ENCODE results near the gene DLG3.

DLG3 gene

DNA sequence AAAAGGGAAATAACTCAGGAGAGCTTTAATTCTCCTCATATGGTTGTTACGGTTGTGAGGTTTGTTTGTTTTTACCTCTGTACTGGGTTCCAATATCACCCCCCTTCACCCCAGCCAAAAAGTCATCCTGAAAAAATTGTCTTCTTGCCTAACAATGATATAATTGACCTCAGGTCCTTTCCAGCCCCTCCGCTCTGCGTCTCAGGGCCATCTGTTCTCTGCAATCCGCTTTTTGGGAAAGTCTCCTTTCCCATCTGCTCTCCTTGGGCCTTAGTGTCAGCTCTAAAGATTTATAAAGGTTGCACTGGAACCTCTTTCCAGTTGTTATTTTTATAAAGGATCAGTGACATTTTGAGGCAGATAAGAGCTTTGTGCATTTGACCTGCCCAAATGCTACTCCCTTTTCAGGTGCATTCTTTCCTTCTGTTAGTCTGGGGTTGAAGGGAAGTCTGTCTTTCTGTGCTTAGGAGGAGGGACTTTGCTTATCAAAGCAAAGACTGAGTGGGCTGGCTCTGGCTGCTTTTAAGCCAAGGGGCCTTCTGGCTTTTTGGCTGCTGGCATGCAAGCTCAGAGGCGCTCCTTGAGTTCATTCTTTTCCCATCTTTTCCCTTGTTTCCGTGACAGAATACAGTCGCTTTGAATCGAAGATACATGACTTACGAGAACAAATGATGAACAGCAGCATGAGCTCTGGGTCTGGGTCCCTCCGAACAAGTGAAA is 34.1 kb downstream of the DLG3 start:
- H3K4me3 Mint-ChIP-seq: no peak overlapping the region
- ATAC-seq (no peak), DNase-seq (no peak)
- no peak overlapping the region for H3K27ac Mint-ChIP-seq
- H3K27me3 Mint-ChIP-seq: no peaks in the 10 kb centered on the region
- H3K9me3 Mint-ChIP-seq: no peaks in the 10 kb centered on the region
- H3K4me1 Mint-ChIP-seq: peaks cover 7% of the 10 kb centered on the region

DNA sequence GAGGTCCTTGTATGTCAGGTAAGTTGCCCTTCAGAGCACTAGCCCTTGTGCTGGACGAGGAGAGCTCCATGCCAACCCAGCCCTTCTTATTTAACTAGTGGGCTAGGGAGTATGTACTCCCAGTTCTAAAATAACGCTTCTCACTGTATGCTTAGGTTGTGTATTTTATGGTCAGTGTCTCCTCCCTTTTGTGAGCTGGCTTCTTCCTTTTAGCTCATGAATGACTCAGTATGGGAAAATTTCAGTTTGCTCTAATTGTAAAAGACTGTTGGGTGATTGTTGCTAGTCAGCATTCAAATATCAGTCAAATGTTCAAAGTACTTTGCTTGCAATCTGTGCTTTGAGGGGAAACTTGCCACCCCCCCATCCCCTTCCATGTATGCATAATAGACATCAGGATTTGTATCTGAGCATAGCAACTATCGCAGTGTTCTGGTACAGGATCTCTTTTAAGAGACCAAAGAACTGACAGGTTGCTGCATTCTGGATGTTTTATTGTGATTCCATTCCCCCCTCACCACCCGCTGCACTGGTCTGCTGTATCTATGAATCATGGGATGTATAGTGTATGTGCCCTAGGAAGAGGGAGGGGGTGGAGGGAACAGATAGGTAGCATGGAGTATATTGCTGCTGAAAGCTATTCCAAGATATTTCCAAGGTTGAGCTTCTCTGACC is 34.7 kb downstream of the DLG3 start:
- no peaks in the 10 kb centered on the region for H3K27me3 Mint-ChIP-seq
- no peak for DNase-seq
- H3K27ac Mint-ChIP-seq: no peak overlapping the region
- H3K4me1 Mint-ChIP-seq: peaks cover 7% of the 10 kb centered on the region
- no peak for ATAC-seq
- H3K4me3 Mint-ChIP-seq: no peak overlapping the region
- no peaks in the 10 kb centered on the region for H3K9me3 Mint-ChIP-seq

DNA sequence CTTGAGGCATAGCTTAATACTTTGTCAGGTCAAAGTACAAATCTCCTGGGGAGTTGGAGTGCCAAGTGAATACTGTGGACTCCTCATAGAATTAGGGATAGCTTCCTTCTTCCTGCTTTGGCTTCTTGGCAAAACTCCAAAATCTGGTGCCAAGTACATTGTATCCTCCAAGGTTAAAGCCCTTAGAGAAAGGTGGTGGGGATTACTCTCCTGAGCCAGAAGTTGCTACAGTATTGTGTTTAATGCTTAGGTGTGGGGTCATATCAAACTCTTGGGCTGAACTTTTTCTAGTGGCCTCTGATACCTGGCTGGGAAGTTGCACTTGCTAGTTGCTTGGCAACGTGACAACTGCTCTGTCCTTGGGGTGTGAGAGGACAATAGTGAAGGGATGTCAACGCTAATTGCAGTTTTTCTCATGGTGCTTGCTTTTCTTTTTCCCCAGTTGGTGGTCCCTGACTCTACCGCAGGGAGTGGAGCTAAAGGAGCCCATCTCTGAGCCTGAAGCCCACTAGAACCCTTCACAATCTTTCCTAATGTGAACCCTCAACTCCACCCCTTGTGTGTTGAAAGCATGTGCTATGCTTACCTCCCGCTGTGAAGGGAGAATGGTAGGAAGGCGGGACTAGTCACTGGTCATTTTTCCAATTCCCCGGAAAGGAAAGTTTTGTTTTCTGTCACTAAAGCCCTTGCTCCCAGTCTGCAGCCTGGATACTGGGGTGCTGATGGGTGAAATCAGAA is 35.5 kb downstream of the DLG3 start:
- peaks cover 7% of the 10 kb centered on the region for H3K4me1 Mint-ChIP-seq
- H3K4me3 Mint-ChIP-seq: no peak overlapping the region
- no peaks in the 10 kb centered on the region for H3K9me3 Mint-ChIP-seq
- no peak overlapping the region for H3K27ac Mint-ChIP-seq
- DNase-seq: no peak
- ATAC-seq: no peak
- no peaks in the 10 kb centered on the region for H3K27me3 Mint-ChIP-seq

DNA sequence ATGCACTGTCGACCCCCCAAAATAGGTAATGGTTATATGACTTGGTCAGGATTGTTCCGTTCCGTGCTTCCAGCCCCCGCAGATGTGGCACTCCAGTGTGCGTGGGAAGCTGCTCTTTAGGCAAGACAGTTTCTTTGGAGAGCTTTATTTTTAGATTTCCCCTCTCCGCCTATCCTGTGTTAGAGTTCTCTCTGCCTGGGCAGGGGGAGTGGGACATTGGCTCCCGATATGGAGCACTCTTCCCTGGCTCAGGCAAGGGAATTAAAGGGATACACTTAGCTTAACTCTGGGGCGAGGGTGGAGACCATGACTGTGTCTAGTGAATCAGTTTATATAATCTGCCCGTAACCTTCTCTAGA is 36.0 kb downstream of the DLG3 start:
- no peak for ATAC-seq
- no peak for DNase-seq
- Mint-ChIP-seq H3K9me3 (no peaks in the 10 kb centered on the region), H3K4me1 (peaks cover 2% of the 10 kb centered on the region), H3K4me3 (no peak overlapping the region), H3K27me3 (no peaks in the 10 kb centered on the region), H3K27ac (peak overlapping the region in 1 of 2 donors; percentile 54)

DNA sequence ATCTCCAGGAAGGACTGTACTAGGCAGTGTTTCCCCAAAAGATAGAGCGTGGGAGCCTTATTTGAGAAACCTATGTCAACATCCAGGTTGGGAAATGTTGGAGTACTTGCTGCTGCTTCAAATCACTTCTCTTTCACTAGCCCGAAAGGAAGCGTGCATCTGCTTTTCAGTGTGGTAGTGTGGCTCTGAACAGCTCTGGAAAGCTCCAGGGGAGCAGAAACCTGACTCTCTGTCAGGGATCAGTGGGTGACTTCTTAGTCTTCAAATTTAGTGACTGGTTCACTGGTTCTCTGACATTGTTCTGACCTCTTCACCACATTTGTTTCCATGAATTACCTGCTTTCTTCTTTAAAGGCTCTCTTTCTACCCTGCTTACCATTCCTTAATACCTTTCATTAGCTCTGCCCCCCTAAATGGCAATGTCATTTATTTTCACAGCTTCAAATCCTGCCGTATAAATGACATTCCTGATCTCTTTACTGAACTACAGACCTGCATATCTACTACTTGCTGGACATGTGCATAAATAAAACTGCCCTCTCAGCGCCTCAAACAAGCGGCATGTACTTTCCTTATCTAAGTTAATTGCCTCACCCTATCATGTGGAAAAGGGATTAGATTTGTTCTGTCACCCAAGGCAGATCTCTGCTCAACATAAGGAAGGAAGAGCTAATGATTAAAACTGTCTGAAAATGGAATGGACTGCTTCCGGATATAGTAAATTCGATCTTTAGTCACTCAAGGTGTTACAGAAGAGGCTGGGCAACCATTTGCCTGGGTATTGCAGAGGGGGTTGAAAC is 37.0 kb downstream of the DLG3 start:
- no peak overlapping the region for H3K4me3 Mint-ChIP-seq
- H3K4me1 Mint-ChIP-seq: no peaks in the 10 kb centered on the region
- no peaks in the 10 kb centered on the region for H3K9me3 Mint-ChIP-seq
- DNase-seq: no peak
- ATAC-seq: no peak
- peak overlapping the region in 1 of 2 donors; percentile 35 for H3K27ac Mint-ChIP-seq
- H3K27me3 Mint-ChIP-seq: no peaks in the 10 kb centered on the region

DNA sequence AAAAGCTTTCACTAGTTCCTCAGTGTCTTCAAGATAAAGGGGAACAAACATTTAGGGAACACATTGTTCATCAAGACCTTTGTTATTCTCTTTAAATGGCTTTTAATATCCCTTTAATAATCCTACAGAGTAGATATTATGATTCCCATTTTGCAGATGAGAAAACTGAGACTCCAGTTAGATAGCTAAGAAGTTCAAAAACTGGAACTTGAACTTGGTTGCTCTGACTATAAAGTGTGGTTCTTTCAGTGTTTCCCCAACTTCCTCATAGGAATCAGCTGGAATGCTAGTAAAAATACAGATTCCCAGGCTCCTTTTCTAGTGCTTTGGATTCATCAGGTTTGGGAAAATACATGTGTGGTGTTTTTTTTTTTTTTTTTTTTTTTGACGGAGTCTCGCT is 37.7 kb downstream of the DLG3 start:
- no peaks in the 10 kb centered on the region for H3K27me3 Mint-ChIP-seq
- DNase-seq (no peak), ATAC-seq (no peak)
- no peak overlapping the region for H3K4me3 Mint-ChIP-seq
- H3K9me3 Mint-ChIP-seq: no peaks in the 10 kb centered on the region
- H3K27ac Mint-ChIP-seq: no peak overlapping the region
- H3K4me1 Mint-ChIP-seq: no peaks in the 10 kb centered on the region

DNA sequence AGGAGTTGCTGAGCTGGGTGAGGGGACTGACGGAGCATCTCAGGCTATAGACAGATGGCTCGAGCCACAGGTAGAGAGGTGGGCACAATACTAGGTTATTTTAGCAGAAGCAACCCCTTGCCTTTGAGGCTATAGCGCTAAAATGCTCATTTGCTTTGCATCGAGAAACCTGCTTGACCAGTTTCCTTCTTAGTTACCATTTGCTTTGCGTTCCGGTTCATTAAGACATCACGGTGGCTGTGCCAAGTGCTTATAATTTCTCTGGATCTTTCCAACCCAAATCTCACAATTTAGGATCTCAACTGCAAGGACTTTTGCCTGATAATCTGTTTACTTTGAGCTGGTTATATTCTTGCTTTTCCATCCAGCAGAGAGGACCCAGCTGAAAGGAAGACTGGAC is 40.8 kb downstream of the DLG3 start:
- H3K4me3 Mint-ChIP-seq: no peak overlapping the region
- DNase-seq (no peak), ATAC-seq (no peak)
- no peak overlapping the region for H3K27ac Mint-ChIP-seq
- H3K9me3 Mint-ChIP-seq: no peaks in the 10 kb centered on the region
- no peaks in the 10 kb centered on the region for H3K27me3 Mint-ChIP-seq
- no peaks in the 10 kb centered on the region for H3K4me1 Mint-ChIP-seq

DNA sequence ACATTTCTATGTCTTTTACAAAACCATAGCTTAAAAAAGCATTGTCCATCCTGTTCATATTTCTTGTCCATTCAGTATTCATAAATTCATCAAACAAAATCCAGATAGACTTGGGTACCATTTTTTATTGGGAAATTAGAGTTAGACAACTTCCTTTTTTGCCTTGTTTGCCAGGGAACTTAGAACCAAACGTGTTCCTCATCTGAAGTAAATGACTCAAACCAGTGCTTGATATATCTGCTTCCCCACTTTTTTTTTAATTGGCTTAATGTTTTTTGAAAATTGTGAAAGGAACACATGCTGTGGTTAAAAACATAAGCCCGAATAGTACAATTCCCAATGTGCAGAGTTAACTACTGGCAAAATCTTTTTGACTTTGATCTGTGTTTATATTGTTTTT is 44.2 kb downstream of the DLG3 start:
- Mint-ChIP-seq H3K4me1 (no peaks in the 10 kb centered on the region), H3K27ac (no peak overlapping the region), H3K4me3 (no peak overlapping the region), H3K9me3 (no peaks in the 10 kb centered on the region), H3K27me3 (no peaks in the 10 kb centered on the region)
- ATAC-seq: no peak
- no peak for DNase-seq

DNA sequence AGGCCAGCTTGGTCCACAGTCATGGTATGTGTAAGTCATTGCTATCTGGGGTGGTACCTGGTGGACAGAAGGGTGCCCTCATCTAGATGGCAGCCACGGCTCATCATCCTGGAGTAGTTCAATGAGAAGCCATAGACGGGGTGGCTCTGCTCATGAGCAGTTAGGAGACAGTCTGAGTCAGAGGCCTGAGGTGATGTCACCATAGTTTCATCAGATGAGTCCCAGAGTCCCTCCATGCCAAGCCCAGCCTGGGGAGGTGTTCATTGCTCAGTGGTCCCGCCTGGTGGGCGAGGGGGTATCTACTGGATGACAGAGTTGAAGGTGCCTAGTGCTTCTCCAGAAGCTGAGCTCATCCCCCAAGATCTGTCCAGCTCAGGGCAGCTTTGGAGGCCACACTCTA is 49.8 kb downstream of the DLG3 start:
- DNase-seq: peak in 1 of 2 donors; percentile 32
- ATAC-seq: peak; percentile 91
- H3K27me3 Mint-ChIP-seq: no peaks in the 10 kb centered on the region
- H3K27ac Mint-ChIP-seq: peak overlapping the region in 1 of 2 donors; percentile 80
- H3K4me3 Mint-ChIP-seq: no peak overlapping the region
- H3K9me3 Mint-ChIP-seq: no peaks in the 10 kb centered on the region
- no peaks in the 10 kb centered on the region for H3K4me1 Mint-ChIP-seq

DNA sequence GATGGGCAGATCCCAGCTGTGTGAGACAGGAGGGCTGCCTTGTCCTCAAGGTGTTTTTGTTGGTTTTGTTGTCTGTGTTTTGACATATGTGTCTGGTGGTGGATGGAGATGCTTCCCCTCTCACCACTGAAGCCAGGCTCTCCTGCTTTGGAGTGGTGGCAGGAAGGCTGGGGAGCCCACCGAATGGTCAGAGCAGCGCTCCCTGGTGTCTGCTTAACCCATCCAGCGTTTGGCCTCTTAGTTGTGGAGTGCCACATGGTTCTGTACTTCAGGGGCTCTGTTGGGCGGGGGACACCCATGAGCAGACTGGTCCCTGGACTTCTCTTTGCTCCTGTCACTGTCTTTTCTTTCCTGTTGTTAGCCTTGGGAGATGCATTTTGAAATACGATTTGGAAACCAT is 51.9 kb downstream of the DLG3 start:
- H3K27me3 Mint-ChIP-seq: no peaks in the 10 kb centered on the region

DNA sequence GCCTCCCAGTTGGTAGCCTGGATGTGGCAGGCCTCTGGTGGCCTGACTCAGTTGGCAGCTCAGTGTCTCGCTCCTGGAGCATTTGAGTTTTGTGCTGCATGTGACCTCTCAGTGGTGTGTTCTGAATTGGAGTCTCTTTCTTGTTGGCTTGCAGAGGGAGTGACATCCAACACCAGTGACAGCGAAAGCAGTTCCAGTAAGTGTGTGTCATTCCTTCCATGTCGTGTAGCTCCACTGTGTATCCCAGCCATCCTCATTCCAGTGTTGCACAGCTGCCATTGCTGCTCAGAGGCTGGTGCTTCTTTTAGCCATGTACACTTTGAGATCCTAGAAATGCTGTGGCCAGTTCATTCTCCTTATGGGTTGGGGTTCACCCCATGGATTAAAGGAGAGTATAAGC is 52.4 kb downstream of the DLG3 start:
- H3K4me3 Mint-ChIP-seq: no peak overlapping the region
- DNase-seq (no peak), ATAC-seq (no peak)
- H3K27me3 Mint-ChIP-seq: no peaks in the 10 kb centered on the region
- H3K9me3 Mint-ChIP-seq: no peaks in the 10 kb centered on the region
- no peak overlapping the region for H3K27ac Mint-ChIP-seq
- H3K4me1 Mint-ChIP-seq: no peaks in the 10 kb centered on the region

More for the DNA sequence above, 51.9 kb downstream of the DLG3 start:
- ATAC-seq: no peak
- no peaks in the 10 kb centered on the region for H3K9me3 Mint-ChIP-seq
- H3K4me1 Mint-ChIP-seq: no peaks in the 10 kb centered on the region
- H3K27ac Mint-ChIP-seq: peak overlapping the region in 1 of 2 donors; percentile 13
- H3K4me3 Mint-ChIP-seq: no peak overlapping the region
- no peak for DNase-seq

DNA sequence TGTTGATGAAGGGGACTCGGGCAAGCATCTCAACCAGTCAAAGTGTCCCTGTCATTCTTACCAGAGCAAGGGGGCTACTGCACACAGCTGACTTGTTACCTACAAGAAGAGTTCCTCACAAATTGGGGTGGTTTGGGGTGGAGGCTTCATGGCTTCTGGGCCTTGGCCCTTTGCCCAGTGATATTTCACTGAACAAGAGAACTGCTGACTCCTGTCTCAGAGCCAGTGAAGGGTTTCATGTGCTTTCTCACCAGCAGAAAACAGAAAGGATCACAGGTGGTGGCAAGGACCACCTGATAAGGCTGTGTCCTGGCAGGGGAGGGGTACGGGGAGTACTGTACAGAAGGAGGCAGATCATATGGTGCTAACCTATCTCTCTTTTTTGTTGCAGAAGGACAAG is 53.5 kb downstream of the DLG3 start:
- H3K9me3 Mint-ChIP-seq: no peaks in the 10 kb centered on the region
- H3K4me1 Mint-ChIP-seq: no peaks in the 10 kb centered on the region
- no peak overlapping the region for H3K4me3 Mint-ChIP-seq
- peak overlapping the region in 1 of 2 donors; percentile 96 for H3K27ac Mint-ChIP-seq
- DNase-seq: no peak
- no peak for ATAC-seq
- no peaks in the 10 kb centered on the region for H3K27me3 Mint-ChIP-seq

DNA sequence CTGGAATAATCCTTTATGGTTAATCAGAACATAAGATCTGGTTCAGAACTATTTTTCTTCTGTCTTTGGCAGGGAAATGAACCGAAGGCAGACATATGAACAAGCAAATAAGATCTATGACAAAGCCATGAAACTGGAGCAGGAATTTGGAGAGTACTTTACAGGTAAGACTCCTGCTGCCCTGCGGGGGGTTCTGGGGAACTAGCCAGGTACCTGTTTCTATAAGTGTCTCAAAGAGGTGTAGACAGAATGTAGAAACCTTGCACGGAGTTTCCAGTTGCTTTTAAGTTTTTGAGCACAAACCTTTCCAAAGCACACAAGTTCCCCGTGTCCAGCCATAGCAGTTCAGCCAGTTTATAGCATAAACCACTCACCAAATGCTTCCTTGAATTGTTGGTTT is 56.2 kb downstream of the DLG3 start:
- ATAC-seq (no peak), DNase-seq (no peak)
- no peaks in the 10 kb centered on the region for H3K27me3 Mint-ChIP-seq
- peaks cover 19% of the 10 kb centered on the region for H3K4me1 Mint-ChIP-seq
- no peaks in the 10 kb centered on the region for H3K9me3 Mint-ChIP-seq
- H3K27ac Mint-ChIP-seq: peak overlapping the region in 1 of 2 donors; percentile 7
- H3K4me3 Mint-ChIP-seq: no peak overlapping the region

DNA sequence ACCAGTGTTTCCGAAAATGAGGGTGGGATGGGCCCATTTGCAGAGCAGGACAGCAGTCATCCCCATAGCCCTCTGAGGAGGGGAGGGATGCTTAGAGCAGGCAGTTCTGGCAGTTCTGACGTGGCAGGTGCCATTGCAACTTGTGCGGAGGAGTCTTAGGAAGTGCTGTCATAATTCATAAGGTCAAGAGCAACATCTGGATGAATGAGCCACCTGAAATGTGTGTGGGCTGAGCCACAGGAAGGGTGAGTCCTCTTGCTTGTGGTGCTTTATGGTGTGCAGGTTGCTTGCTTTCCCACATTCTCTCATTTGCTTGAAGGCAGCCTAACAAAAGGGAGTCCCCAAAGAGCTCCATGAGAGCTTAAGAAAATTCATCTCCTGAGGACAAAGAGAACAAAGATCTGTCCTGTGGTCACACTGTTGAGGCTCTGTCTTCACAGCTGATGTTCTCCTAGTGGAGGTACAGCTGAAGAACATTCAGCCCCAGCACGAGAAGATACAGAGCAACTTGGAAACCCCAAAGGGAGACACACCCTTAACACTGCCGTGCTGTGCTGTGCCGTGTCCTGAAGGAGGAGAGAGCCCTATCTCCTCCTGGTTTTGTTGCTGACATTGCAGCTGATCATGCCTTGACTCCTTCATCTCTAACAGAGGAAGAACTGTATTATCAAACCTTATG is 60.3 kb downstream of the DLG3 start:
- Mint-ChIP-seq H3K9me3 (no peaks in the 10 kb centered on the region), H3K4me1 (peaks cover 52% of the 10 kb centered on the region), H3K27ac (no peak overlapping the region), H3K4me3 (no peak overlapping the region), H3K27me3 (no peaks in the 10 kb centered on the region)
- peak; percentile 68 for ATAC-seq
- peak; percentile 5 to 20 for DNase-seq

DNA sequence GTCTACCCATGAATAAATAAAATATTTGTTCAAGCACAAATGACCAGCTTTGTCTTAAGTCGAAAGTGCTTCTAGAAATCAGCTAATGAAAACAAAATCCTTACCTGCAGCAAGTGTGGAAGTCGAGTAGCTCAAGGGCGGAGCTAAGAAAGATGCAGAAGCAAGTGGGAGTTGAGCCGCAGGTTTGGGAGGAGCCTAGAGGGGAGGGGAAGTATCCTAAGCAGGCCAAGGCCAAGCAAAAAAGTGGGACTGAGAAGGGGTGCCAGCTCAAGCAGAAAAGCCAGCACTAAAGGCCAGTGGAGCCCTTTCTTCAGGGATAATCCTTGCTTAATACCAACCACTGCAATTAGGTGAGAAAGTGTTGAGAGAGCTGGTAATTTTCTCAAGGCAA is 60.8 kb downstream of the DLG3 start:
- Mint-ChIP-seq H3K4me3 (no peak overlapping the region), H3K27me3 (no peaks in the 10 kb centered on the region), H3K27ac (no peak overlapping the region), H3K9me3 (no peaks in the 10 kb centered on the region), H3K4me1 (peaks cover 52% of the 10 kb centered on the region)
- no peak for ATAC-seq
- no peak for DNase-seq

Measured in stimulated activated naive CD8-positive, alpha-beta T cell treated with anti-CD3 and anti-CD28 coated beads, Interleukin-15, amount 100 ng/mL, for 72 hours (primary cell).